Mesendoderm (in vitro differentiated cells): ENCODE results near the gene BMPR1B.

Source experiments
- DNase-seq: peaks from one replicate; pipeline ENCODE4 v3.0.0; 2013
- H2AK5ac ChIP-seq: 2 replicates; pipeline ENCODE4 v1.6.1; 2013; ENCODE audit warnings: low read length, inconsistent platforms
- H2BK120ac ChIP-seq: 2 replicates; pipeline ENCODE4 v1.6.1; 2013; ENCODE audit warnings: low read depth, mild to moderate bottlenecking, low read length, moderate library complexity, mixed read lengths
- H2BK15ac ChIP-seq: replicated peaks from 2 replicates; pipeline ENCODE4 v1.6.1; 2013; ENCODE audit warnings: low read depth, mild to moderate bottlenecking, moderate library complexity
- H2BK5ac ChIP-seq: 2 replicates; pipeline ENCODE4 v1.6.1; 2013; ENCODE audit warnings: low read length, inconsistent platforms
- H3K18ac ChIP-seq: 2 replicates; pipeline ENCODE4 v1.6.1; 2013; ENCODE audit warnings: mild to moderate bottlenecking, low read length, mixed read lengths
- H3K23ac ChIP-seq: one replicate; pipeline ENCODE4 v1.6.1; 2013; ENCODE audit warnings: low read length
- H3K27ac ChIP-seq: 2 replicates; pipeline ENCODE4 v1.5.1; 2013; ENCODE audit warnings: low read depth, mild to moderate bottlenecking, inconsistent platforms, low read length, moderate library complexity
- H3K27me3 ChIP-seq: 2 replicates; pipeline ENCODE4 v1.6.1; 2013; ENCODE audit warnings: low read length, control low read depth, mild to moderate bottlenecking, inconsistent platforms; ENCODE audit not compliant: insufficient read depth, poor library complexity
- H3K36me3 ChIP-seq: 2 replicates; pipeline ENCODE4 v1.6.1; 2013; ENCODE audit warnings: low read length, inconsistent platforms; ENCODE audit not compliant: control insufficient read depth, insufficient read depth
- H3K4ac ChIP-seq: one replicate; pipeline ENCODE4 v1.6.1; 2013; ENCODE audit warnings: low read depth, mild to moderate bottlenecking, low read length, moderate library complexity
- H3K4me1 ChIP-seq: 2 replicates; pipeline ENCODE4 v1.6.1; 2013; ENCODE audit warnings: low read depth, low read length, inconsistent platforms; ENCODE audit not compliant: control insufficient read depth
- H3K4me2 ChIP-seq: 2 replicates; pipeline ENCODE4 v1.6.1; 2013; ENCODE audit warnings: low read length
- H3K4me3 ChIP-seq: 2 replicates; pipeline ENCODE4 v1.5.1; 2013; ENCODE audit warnings: mild to moderate bottlenecking, low read length
- H3K56ac ChIP-seq: one replicate; pipeline ENCODE4 v1.6.1; 2013; ENCODE audit warnings: low read length
- H3K79me1 ChIP-seq: 2 replicates; pipeline ENCODE4 v1.6.1; 2013; ENCODE audit warnings: low read length, inconsistent platforms
- H3K79me2 ChIP-seq: 2 replicates; pipeline ENCODE4 v1.6.1; 2013; ENCODE audit warnings: mild to moderate bottlenecking, low read length; ENCODE audit not compliant: control insufficient read depth, insufficient read depth
- H3K9ac ChIP-seq: 2 replicates; pipeline ENCODE4 v1.6.1; 2013; ENCODE audit warnings: low read length, inconsistent platforms
- H4K5ac ChIP-seq: one replicate; pipeline ENCODE4 v1.6.1; 2013; ENCODE audit warnings: low read length
- H4K8ac ChIP-seq: one replicate; pipeline ENCODE4 v1.6.1; 2013; ENCODE audit warnings: low read depth, mild to moderate bottlenecking, control low read depth, low read length, moderate library complexity
- WGBS: extraction: QIAGEN DNeasy Blood & Tissue Kit; methylation state at CpG from one replicate; pipeline ENCODE4 v1.1.7; 2013; ENCODE audit warnings: low lambda C conversion rate, missing lambda C conversion rate; ENCODE audit not compliant: insufficient coverage; ENCODE audit errors: extremely low coverage; 5-methylcytosine and 5-hydroxymethylcytosine counted together

Gene BMPR1B

DNA sequence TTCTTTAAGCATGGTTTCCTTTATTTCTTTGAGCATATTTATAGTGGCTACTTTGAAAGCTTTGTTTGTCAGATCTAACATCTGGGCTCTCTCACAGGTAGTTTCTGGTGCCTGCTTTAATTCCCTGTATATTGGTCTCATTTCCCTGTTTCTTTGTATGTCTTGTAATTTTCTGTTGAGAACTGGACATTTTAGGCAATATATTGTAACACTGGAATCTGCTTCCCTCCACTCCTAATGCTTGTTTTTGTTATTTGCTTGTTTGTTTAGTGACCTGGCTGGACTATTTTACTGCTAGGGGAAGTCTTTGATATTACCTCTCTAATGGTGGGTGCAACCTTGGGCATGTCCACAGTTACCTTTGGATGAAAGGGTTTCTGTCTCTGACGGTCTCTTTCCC lies 25.0 kb downstream of the BMPR1B start:
- Histone ChIP-seq H3K27me3 (no peaks in the 10 kb centered on the region), H3K36me3 (no peaks in the 10 kb centered on the region), H3K4me2 (no peak overlapping the region), H3K23ac (no peak overlapping the region), H3K79me2 (no peaks in the 10 kb centered on the region), H3K4me3 (no peak overlapping the region), H3K56ac (no peak overlapping the region), H2BK120ac (no peak overlapping the region), H4K5ac (no peak overlapping the region), H3K4ac (no peak overlapping the region), H3K27ac (no peak overlapping the region), H4K8ac (no peak overlapping the region), H2AK5ac (no peak overlapping the region), H3K18ac (no peak overlapping the region), H2BK5ac (no peak overlapping the region), H3K79me1 (no peaks in the 10 kb centered on the region), H3K4me1 (no peaks in the 10 kb centered on the region), H2BK15ac (no peak overlapping the region), H3K9ac (no peak overlapping the region)
- WGBS, result no CpG with 5 or more reads among the region's 1 CpG
- no peak for DNase-seq

DNA sequence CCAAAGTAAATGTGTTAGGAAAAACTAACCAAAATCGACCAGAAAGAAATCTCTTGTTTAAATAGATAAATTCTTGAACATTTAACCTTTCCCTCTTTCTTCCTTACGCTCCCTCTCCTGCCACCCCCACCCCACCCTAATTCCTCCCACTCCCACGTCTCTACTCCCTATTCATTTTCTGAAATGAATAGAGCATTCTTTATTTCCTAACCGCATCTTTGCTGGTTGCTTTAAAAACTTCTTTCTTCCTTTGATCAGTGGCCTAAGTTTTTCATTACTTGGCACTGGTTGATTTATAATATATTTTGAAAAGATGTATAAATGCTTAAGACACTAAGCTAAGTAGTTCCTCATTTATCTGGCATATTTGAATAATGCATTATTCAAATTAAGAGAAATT lies 33.9 kb downstream of the BMPR1B start:
- 100% methylated on average over 2 of the region's 4 CpGs for WGBS
- H2BK120ac ChIP-seq, result no peak overlapping the region
- no peak overlapping the region for H2AK5ac ChIP-seq

DNA sequence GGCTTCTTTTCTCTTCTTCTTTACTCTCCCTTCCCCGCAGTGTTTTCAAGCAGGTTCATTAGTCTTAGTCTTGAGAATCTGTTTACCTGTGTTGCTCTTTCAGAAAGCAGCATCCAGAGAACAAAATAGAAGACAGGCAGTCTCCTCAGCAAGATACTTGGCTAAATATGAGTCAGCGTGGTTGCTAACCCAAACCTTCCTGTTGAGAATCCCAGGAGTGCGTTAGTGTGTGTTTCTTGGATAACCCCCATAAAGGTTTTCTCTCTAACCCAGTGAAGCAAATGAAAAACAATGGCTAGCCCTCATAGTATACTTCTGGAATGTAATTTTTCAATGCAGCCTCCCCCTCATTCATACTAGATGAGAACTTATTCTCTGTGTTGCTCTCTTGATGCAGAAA lies 41.1 kb downstream of the BMPR1B start:
- H3K4me3 ChIP-seq, result no peak overlapping the region
- DNase-seq, result no peak
- no peaks in the 10 kb centered on the region for H3K79me1 ChIP-seq
- no peak overlapping the region for H3K23ac ChIP-seq
- no peak overlapping the region for H3K4ac ChIP-seq
- no peak overlapping the region for H3K18ac ChIP-seq
- H3K27me3 ChIP-seq, result no peaks in the 10 kb centered on the region
- H3K79me2 ChIP-seq, result no peaks in the 10 kb centered on the region
- H4K8ac ChIP-seq, result no peak overlapping the region
- H3K4me2 ChIP-seq, result no peak overlapping the region
- no peak overlapping the region for H3K9ac ChIP-seq
- no peak overlapping the region for H2BK120ac ChIP-seq
- no peak overlapping the region for H2AK5ac ChIP-seq
- H3K56ac ChIP-seq, result no peak overlapping the region
- no peak overlapping the region for H2BK15ac ChIP-seq
- H4K5ac ChIP-seq, result no peak overlapping the region
- H3K4me1 ChIP-seq, result no peaks in the 10 kb centered on the region
- no peak overlapping the region for H2BK5ac ChIP-seq
- H3K36me3 ChIP-seq, result no peaks in the 10 kb centered on the region
- H3K27ac ChIP-seq, result no peak overlapping the region
- no CpG with 5 or more reads among the region's 3 CpGs for WGBS

More for the DNA sequence above, 33.9 kb downstream of the BMPR1B start:
- Histone ChIP-seq H3K23ac (no peak overlapping the region), H3K27me3 (no peaks in the 10 kb centered on the region), H3K56ac (no peak overlapping the region), H3K36me3 (no peaks in the 10 kb centered on the region), H3K79me1 (no peaks in the 10 kb centered on the region), H3K4me3 (no peak overlapping the region), H3K27ac (no peak overlapping the region), H3K4ac (no peak overlapping the region), H3K4me1 (no peaks in the 10 kb centered on the region), H3K79me2 (no peaks in the 10 kb centered on the region), H4K5ac (no peak overlapping the region), H2BK5ac (no peak overlapping the region), H3K9ac (no peak overlapping the region), H3K4me2 (no peak overlapping the region), H4K8ac (no peak overlapping the region), H3K18ac (no peak overlapping the region), H2BK15ac (no peak overlapping the region)
- no peak for DNase-seq

DNA sequence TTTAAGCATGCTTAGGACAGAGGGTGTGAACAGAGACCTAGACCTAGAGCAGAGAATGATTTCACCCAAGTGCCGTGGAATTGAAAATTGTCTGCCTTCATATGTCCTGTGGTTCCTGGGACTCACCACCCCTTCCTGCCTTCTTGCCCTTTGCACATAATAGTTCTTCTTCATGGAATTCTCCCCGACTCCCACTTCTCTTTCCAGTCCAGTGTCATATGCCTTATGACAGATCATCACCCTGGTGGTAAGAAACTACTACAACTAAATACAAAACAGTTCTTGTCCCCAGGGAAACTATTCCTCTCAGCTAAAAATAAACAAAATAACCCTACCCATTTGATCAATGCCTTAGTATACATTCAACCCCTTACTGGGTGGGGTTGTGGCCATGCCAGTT lies 43.3 kb downstream of the BMPR1B start:
- WGBS, result no CpG with 5 or more reads among the region's 2 CpGs

DNA sequence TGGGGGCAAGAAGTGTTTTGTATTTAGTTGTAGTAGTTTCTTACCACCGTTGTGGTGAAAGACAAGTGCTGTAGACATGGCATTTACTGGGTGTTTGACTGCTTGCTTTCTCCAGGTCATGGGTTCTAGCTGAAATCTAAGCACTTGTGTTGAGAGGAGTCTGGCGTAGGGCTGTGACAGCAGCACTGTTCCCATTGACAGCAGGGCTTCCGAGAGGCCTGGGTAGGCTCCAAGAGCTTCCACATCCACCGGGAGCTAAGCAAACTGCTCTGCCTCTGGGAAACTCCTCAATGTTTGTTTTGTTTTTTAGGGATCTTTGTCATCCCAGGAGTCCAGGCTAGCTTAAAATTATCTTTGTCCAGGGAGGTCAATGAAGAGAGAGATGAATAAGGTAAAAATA lies 44.3 kb downstream of the BMPR1B start:
- H2BK120ac ChIP-seq, result no peak overlapping the region
- no peak overlapping the region for H2BK15ac ChIP-seq
- no peak overlapping the region for H3K4ac ChIP-seq
- no peak overlapping the region for H3K9ac ChIP-seq
- H3K4me2 ChIP-seq, result no peak overlapping the region
- H3K18ac ChIP-seq, result no peak overlapping the region
- WGBS, result no CpG with 5 or more reads among the region's 4 CpGs
- no peak overlapping the region for H3K23ac ChIP-seq
- no peak overlapping the region for H4K5ac ChIP-seq
- H3K27ac ChIP-seq, result no peak overlapping the region
- H2BK5ac ChIP-seq, result no peak overlapping the region
- no peaks in the 10 kb centered on the region for H3K79me2 ChIP-seq
- no peaks in the 10 kb centered on the region for H3K36me3 ChIP-seq
- H3K79me1 ChIP-seq, result no peaks in the 10 kb centered on the region
- H3K56ac ChIP-seq, result no peak overlapping the region
- H3K4me1 ChIP-seq, result no peaks in the 10 kb centered on the region
- no peak overlapping the region for H3K4me3 ChIP-seq
- H2AK5ac ChIP-seq, result no peak overlapping the region
- no peak overlapping the region for H4K8ac ChIP-seq
- DNase-seq, result no peak
- H3K27me3 ChIP-seq, result no peaks in the 10 kb centered on the region

More for the DNA sequence above, 43.3 kb downstream of the BMPR1B start:
- no peak overlapping the region for H4K5ac ChIP-seq
- H3K23ac ChIP-seq, result no peak overlapping the region
- H3K4me1 ChIP-seq, result no peaks in the 10 kb centered on the region
- H3K4me2 ChIP-seq, result no peak overlapping the region
- DNase-seq, result no peak
- no peaks in the 10 kb centered on the region for H3K79me2 ChIP-seq
- peak overlapping the region; percentile 22 for H3K18ac ChIP-seq
- no peaks in the 10 kb centered on the region for H3K27me3 ChIP-seq
- no peak overlapping the region for H3K9ac ChIP-seq
- no peak overlapping the region for H2BK120ac ChIP-seq
- H2BK5ac ChIP-seq, result no peak overlapping the region
- H3K79me1 ChIP-seq, result no peaks in the 10 kb centered on the region
- H3K4me3 ChIP-seq, result no peak overlapping the region
- no peak overlapping the region for H4K8ac ChIP-seq
- no peak overlapping the region for H3K4ac ChIP-seq
- no peaks in the 10 kb centered on the region for H3K36me3 ChIP-seq
- no peak overlapping the region for H2AK5ac ChIP-seq
- H2BK15ac ChIP-seq, result no peak overlapping the region
- no peak overlapping the region for H3K27ac ChIP-seq
- no peak overlapping the region for H3K56ac ChIP-seq

DNA sequence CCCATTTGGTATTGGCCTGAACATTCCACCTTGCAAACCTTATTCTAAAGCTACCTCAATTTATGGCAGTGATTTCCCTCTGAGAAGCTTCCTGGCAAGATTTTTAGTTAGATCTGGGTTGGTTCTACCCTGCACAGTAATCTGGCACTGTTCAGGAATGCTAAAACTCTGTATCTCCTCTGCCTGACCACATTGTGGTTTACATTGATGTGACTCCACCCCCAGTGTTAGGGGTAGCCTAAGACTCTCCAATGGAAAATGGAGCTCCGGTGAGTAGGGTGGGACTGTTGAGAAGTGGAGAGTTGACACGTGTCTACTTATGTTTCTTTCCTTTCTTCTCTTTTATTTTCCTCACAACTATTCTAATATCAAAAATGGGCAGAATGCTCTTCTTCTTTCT lies 45.4 kb downstream of the BMPR1B start:
- H2AK5ac ChIP-seq, result no peak overlapping the region
- no peak overlapping the region for H3K4ac ChIP-seq
- H3K27me3 ChIP-seq, result no peaks in the 10 kb centered on the region
- no peak overlapping the region for H4K8ac ChIP-seq
- H3K4me2 ChIP-seq, result no peak overlapping the region
- H3K9ac ChIP-seq, result no peak overlapping the region
- H3K27ac ChIP-seq, result no peak overlapping the region
- H3K23ac ChIP-seq, result no peak overlapping the region
- DNase-seq, result no peak
- no peaks in the 10 kb centered on the region for H3K4me1 ChIP-seq
- no peak overlapping the region for H3K18ac ChIP-seq
- H3K36me3 ChIP-seq, result no peaks in the 10 kb centered on the region
- no peak overlapping the region for H2BK120ac ChIP-seq
- WGBS, result no CpG with 5 or more reads among the region's 2 CpGs
- H4K5ac ChIP-seq, result no peak overlapping the region
- H3K79me1 ChIP-seq, result no peaks in the 10 kb centered on the region
- no peak overlapping the region for H3K56ac ChIP-seq
- no peak overlapping the region for H3K4me3 ChIP-seq
- H2BK5ac ChIP-seq, result no peak overlapping the region
- H3K79me2 ChIP-seq, result no peaks in the 10 kb centered on the region
- no peak overlapping the region for H2BK15ac ChIP-seq
